A673 (cell line): ENCODE measurements around the gene SDCCAG8. TPM values are rescaled to one million over a fixed set of nuclear protein-coding genes. Genes with fewer than 3 reads are reported as not detected.

Source experiments
- BruUV-seq: library from RNA; stranded (reverse); fragments of 400-500 nt; replicated peaks from 2 replicates; lab custom pipeline; 2021; lab: Mats Ljungman, UMichigan
- CTCF ChIA-PET: fragments of 300-600 bp; sonication (Branson Sonifier 250); formaldehyde crosslinking; loops from one replicate; lab custom pipeline; 2022; ENCODE audit warnings: antibody characterized with exemption; lab: Charles Lee
- POLR2A ChIA-PET: fragments of 300-600 bp; sonication (Branson Sonifier 250); formaldehyde crosslinking; loops from one replicate; lab custom pipeline; 2022; ENCODE audit warnings: antibody characterized with exemption; ENCODE audit not compliant: low non-redundant PET; lab: Charles Lee
- DNase-seq: peaks from one replicate; pipeline ENCODE4 v3.0.0-alpha.2; 2015; ENCODE audit warnings: low spot score
- H3K27ac ChIP-seq: fragments of 200-600 bp; sonication (generic); 2 replicates; pipeline ENCODE4 v1.5.1; 2016; ENCODE audit warnings: mixed run types, low read depth, mild to moderate bottlenecking, mixed read lengths, antibody characterized with exemption, low read length; ENCODE audit not compliant: poor library complexity, severe bottlenecking
- H3K27me3 ChIP-seq: fragments of 200-600 bp; sonication (generic); replicated peaks from 2 replicates; pipeline ENCODE4 v1.6.1; 2017; ENCODE audit warnings: mixed run types, low read depth, mild to moderate bottlenecking, mixed read lengths, antibody characterized with exemption, low read length; ENCODE audit not compliant: insufficient read depth, poor library complexity
- H3K36me3 ChIP-seq: fragments of 200-600 bp; sonication (generic); 2 replicates; pipeline ENCODE4 v1.6.1; 2016; ENCODE audit warnings: mixed run types, mild to moderate bottlenecking, mixed read lengths, antibody characterized with exemption, low read length; ENCODE audit not compliant: insufficient read depth, poor library complexity, severe bottlenecking
- H3K4me1 ChIP-seq: fragments of 200-600 bp; sonication (generic); 2 replicates; pipeline ENCODE4 v1.6.1; 2017; ENCODE audit warnings: mixed run types, mild to moderate bottlenecking, mixed read lengths, antibody characterized with exemption, low read length; ENCODE audit not compliant: insufficient read depth, poor library complexity, severe bottlenecking
- H3K4me3 ChIP-seq: fragments of 200-600 bp; sonication (generic); 2 replicates; pipeline ENCODE4 v1.5.1; 2016; ENCODE audit warnings: low read depth, mixed run types, mild to moderate bottlenecking, mixed read lengths, low read length; ENCODE audit not compliant: poor library complexity, severe bottlenecking
- H3K9me3 ChIP-seq: fragments of 200-600 bp; sonication (generic); 2 replicates; pipeline ENCODE4 v1.6.1; 2016; ENCODE audit warnings: mixed run types, low read depth, mild to moderate bottlenecking, mixed read lengths, antibody characterized with exemption, low read length; ENCODE audit not compliant: poor library complexity, severe bottlenecking
- EZH2 ChIP-seq: fragments of 200-600 bp; sonication (generic); IDR thresholded peaks from 2 replicates; pipeline ENCODE4 v1.6.1; 2017; ENCODE audit warnings: borderline replicate concordance, low read depth, mild to moderate bottlenecking, mixed read lengths, antibody characterized with exemption, low read length; ENCODE audit not compliant: poor library complexity, severe bottlenecking
- intact Hi-C: fragments of 100-400 bp; cut with micrococcal nuclease; formaldehyde crosslinking; loops from one replicate; pipeline ENCODE4 v1.10.0; 2022; ENCODE audit not compliant: unreplicated experiment
- total RNA-seq: library from RNA; stranded (reverse); gene quantifications from 2 replicates; pipeline ENCODE4 v1.2.3, GENCODE V29; 2021
- TF ChIP-seq, protein P1 (sequence below): fragments of 300-800, 200-600 bp; sonication (generic); conservative IDR thresholded peaks from 2 replicates; pipeline ENCODE4 v1.5.1; 2017; ENCODE audit warnings: low read depth, mild to moderate bottlenecking, antibody characterized with exemption, low read length, moderate library complexity, mixed read lengths

Gene SDCCAG8
- total RNA-seq, 1 experiment from 2014 or later, result 9.1 TPM

DNA sequence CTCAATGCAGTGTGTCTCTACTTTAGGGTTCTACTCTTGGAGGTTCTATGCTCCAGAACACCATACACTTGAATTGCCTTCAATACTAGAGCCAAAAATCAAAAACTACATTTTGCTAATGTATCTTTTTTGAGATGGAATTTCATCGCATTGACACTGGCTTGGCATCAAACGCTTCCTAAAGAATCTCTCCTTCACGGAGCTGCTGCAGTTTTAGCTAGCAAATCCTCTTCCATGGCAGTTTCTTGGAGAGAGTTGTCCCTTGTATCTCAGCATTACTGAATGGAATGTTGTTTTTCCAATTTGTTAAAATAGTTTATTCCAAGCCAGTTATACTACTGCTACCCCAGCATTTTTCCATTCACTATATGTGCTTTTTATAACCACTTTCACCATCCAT lies 17.7 kb downstream of the SDCCAG8 start:
- CTCF ChIA-PET, result no interaction called here
- BruUV-seq, result no TSS peak
- Histone ChIP-seq H3K9me3 (no peaks in the 10 kb centered on the region), H3K27ac (no peak overlapping the region), H3K4me3 (no peak overlapping the region), H3K4me1 (no peaks in the 10 kb centered on the region), H3K36me3 (no peaks in the 10 kb centered on the region), H3K27me3 (no peaks in the 10 kb centered on the region)
- TF ChIP-seq EZH2, result no peak
- TF ChIP-seq, protein P1, sequence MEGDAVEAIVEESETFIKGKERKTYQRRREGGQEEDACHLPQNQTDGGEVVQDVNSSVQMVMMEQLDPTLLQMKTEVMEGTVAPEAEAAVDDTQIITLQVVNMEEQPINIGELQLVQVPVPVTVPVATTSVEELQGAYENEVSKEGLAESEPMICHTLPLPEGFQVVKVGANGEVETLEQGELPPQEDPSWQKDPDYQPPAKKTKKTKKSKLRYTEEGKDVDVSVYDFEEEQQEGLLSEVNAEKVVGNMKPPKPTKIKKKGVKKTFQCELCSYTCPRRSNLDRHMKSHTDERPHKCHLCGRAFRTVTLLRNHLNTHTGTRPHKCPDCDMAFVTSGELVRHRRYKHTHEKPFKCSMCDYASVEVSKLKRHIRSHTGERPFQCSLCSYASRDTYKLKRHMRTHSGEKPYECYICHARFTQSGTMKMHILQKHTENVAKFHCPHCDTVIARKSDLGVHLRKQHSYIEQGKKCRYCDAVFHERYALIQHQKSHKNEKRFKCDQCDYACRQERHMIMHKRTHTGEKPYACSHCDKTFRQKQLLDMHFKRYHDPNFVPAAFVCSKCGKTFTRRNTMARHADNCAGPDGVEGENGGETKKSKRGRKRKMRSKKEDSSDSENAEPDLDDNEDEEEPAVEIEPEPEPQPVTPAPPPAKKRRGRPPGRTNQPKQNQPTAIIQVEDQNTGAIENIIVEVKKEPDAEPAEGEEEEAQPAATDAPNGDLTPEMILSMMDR, result no peak
- POLR2A ChIA-PET, result no interaction called here
- intact Hi-C loops, result no loop called here
- DNase-seq, result no peak

DNA sequence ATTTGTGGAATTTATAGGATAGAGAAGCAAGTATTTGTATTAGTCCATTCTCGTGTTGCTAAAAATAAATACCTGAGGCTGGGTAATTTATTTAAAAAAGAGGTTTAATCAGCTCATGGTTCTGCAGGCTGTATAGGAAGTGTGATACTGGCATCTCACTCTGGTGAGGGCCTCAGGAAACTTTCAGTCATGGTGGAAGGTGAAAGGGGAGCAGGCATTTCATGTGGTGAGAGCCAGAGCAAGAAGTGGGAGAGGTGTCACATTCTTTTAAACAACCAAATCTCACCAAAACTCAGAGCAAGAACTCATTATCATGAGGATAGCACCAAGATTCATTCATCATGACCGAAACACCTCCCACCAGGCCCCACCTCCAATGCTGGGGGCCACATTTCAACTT lies 18.1 kb downstream of the SDCCAG8 start:
- intact Hi-C loops, result no loop called here
- H3K36me3 ChIP-seq, result no peaks in the 10 kb centered on the region
- H3K4me1 ChIP-seq, result no peaks in the 10 kb centered on the region
- CTCF ChIA-PET, result no interaction called here
- POLR2A ChIA-PET, result no interaction called here
- H3K4me3 ChIP-seq, result no peak overlapping the region
- no peaks in the 10 kb centered on the region for H3K9me3 ChIP-seq
- no peak for DNase-seq
- TF ChIP-seq, protein P1, result no peak
- TF ChIP-seq EZH2, result no peak
- H3K27me3 ChIP-seq, result no peaks in the 10 kb centered on the region
- no peak overlapping the region for H3K27ac ChIP-seq
- BruUV-seq, result no TSS peak

DNA sequence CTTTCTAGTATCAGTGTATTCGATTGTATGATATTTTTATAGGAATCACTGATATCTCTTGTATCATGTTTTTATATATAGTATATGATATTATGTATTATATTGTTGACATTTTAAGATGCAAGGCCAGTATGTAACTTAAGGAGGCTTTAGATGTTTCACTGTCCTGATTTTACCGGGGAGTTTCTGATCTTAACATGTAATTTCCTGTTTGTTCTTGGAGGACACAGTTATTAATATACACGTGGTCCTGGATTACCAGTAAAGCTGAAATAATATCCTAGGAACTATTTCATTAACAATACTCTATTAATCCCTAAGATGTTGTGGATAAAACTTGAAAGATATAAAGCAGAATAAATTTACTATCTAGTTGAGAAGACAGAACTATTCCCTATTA lies 19.5 kb downstream of the SDCCAG8 start:
- Histone ChIP-seq H3K27me3 (no peaks in the 10 kb centered on the region), H3K4me1 (no peaks in the 10 kb centered on the region), H3K9me3 (no peaks in the 10 kb centered on the region), H3K27ac (no peak overlapping the region), H3K4me3 (no peak overlapping the region), H3K36me3 (no peaks in the 10 kb centered on the region)
- intact Hi-C loops, result no loop called here
- no TSS peak for BruUV-seq
- CTCF ChIA-PET, result no interaction called here
- POLR2A ChIA-PET, result no interaction called here
- DNase-seq, result no peak
- TF ChIP-seq, protein P1, result no peak
- no peak for TF ChIP-seq EZH2
